IMR-90 (cell line): ENCODE data around the gene SH3RF3. TPM values are rescaled to one million over a fixed set of nuclear protein-coding genes. Genes with fewer than 3 reads are reported as not detected.
A peak's percentile ranks its signal among the peaks of the same experiment; 100 is the strongest.

Experiments
- ATAC-seq: fragments of 200-7000 bp; cut with Tn5 transposase; 2 replicates; pipeline ENCODE4 v1.9.1; 2020; ENCODE audit warnings: low read depth, mild to moderate bottlenecking, moderate library complexity
- BruUV-seq: library from RNA; stranded (reverse); fragments of 400-500 nt; replicated peaks from 2 replicates; lab custom pipeline; 2021; lab: Mats Ljungman, UMichigan
- CTCF ChIA-PET: fragments of 300-600 bp; formaldehyde crosslinking; extraction: SDS; loops from one replicate; lab custom pipeline; 2021; ENCODE audit warnings: antibody characterized with exemption; lab: Yijun Ruan, JAX
- POLR2A ChIA-PET: fragments of 300-600 bp; sonication (Branson Sonifier 250); formaldehyde crosslinking; loops from one replicate; lab custom pipeline; 2022; ENCODE audit warnings: antibody characterized with exemption; ENCODE audit not compliant: unreplicated experiment; lab: Charles Lee
- DNase-seq: peaks from one replicate; pipeline ENCODE4 v3.0.0; 2013
- H2AFZ ChIP-seq: replicated peaks from 2 replicates; pipeline ENCODE3; 2013; ENCODE audit warnings: low read length, mild to moderate bottlenecking; ENCODE audit not compliant: poor library complexity
- H2AK5ac ChIP-seq: 2 replicates; pipeline ENCODE4 v1.6.1; 2013; ENCODE audit warnings: low read depth, low read length, inconsistent platforms
- H2AK9ac ChIP-seq: replicated peaks from 2 replicates; pipeline ENCODE3; 2013; ENCODE audit warnings: mild to moderate bottlenecking, low read depth, low read length, moderate library complexity; ENCODE audit not compliant: poor library complexity
- H2BK120ac ChIP-seq: 2 replicates; pipeline ENCODE4 v1.6.1; 2013; ENCODE audit warnings: low read depth, low read length, inconsistent platforms
- H2BK15ac ChIP-seq: 3 replicates; pipeline ENCODE4 v1.6.1; 2013; ENCODE audit warnings: low read depth, low read length, inconsistent platforms
- H2BK20ac ChIP-seq: 2 replicates; pipeline ENCODE4 v1.6.1; 2013; ENCODE audit warnings: low read depth, mild to moderate bottlenecking, inconsistent platforms, low read length, moderate library complexity
- H2BK5ac ChIP-seq: 2 replicates; pipeline ENCODE4 v1.6.1; 2013; ENCODE audit warnings: mild to moderate bottlenecking, low read depth, low read length, inconsistent platforms; ENCODE audit not compliant: poor library complexity, severe bottlenecking
- H3K14ac ChIP-seq: replicated peaks from 2 replicates; pipeline ENCODE4 v1.6.1; 2013; ENCODE audit warnings: low read depth, low read length, inconsistent platforms
- H3K18ac ChIP-seq: 2 replicates; pipeline ENCODE4 v1.6.1; 2013; ENCODE audit warnings: low read depth, low read length, control low read depth
- H3K23ac ChIP-seq: 2 replicates; pipeline ENCODE4 v1.6.1; 2013; ENCODE audit warnings: low read depth, low read length, inconsistent platforms
- H3K27ac ChIP-seq: 2 replicates; pipeline ENCODE4 v1.5.1; 2013; ENCODE audit warnings: mild to moderate bottlenecking, control low read depth, low read length; ENCODE audit not compliant: insufficient read depth
- H3K27me3 ChIP-seq: 2 replicates; pipeline ENCODE4 v1.6.1; 2013; ENCODE audit warnings: low read length; ENCODE audit not compliant: control insufficient read depth, insufficient read depth
- H3K36me3 ChIP-seq: 2 replicates; pipeline ENCODE4 v1.6.1; 2013; ENCODE audit warnings: low read length, mixed read lengths; ENCODE audit not compliant: control insufficient read depth, insufficient read depth
- H3K4ac ChIP-seq: 2 replicates; pipeline ENCODE4 v1.6.1; 2013; ENCODE audit warnings: low read depth, low read length, inconsistent platforms
- H3K4me1 ChIP-seq: 2 replicates; pipeline ENCODE4 v1.6.1; 2013; ENCODE audit warnings: low read length, mixed read lengths; ENCODE audit not compliant: control insufficient read depth, insufficient read depth
- H3K4me2 ChIP-seq: 2 replicates; pipeline ENCODE4 v1.6.1; 2013; ENCODE audit warnings: low read depth, mild to moderate bottlenecking, control low read depth, low read length, moderate library complexity
- H3K4me3 ChIP-seq: 2 replicates; pipeline ENCODE4 v1.5.1; 2013; ENCODE audit warnings: low read depth, mild to moderate bottlenecking, control low read depth, low read length, moderate library complexity; ENCODE audit not compliant: insufficient read depth
- H3K56ac ChIP-seq: 2 replicates; pipeline ENCODE4 v1.6.1; 2013; ENCODE audit warnings: low read length, inconsistent platforms; ENCODE audit not compliant: insufficient read depth; ENCODE audit errors: extremely low read depth
- H3K79me1 ChIP-seq, 2 experiments: 2 replicates each; pipeline ENCODE4 v1.6.1; 2013; ENCODE audit warnings: low read length in 2 of 2, inconsistent platforms in 1 of 2, low read depth in 1 of 2
- H3K9ac ChIP-seq: 2 replicates; pipeline ENCODE4 v1.6.1; 2013; ENCODE audit warnings: low read depth, low read length, control low read depth
- H3K9me1 ChIP-seq: 2 replicates; pipeline ENCODE4 v1.6.1; 2013; ENCODE audit warnings: low read length, inconsistent platforms; ENCODE audit not compliant: insufficient read depth
- H3K9me3 ChIP-seq: 2 replicates; pipeline ENCODE4 v1.6.1; 2013; ENCODE audit warnings: low read length; ENCODE audit not compliant: control insufficient read depth, insufficient read depth
- H4K20me1 ChIP-seq: 2 replicates; pipeline ENCODE4 v1.6.1; 2013; ENCODE audit warnings: low read length, inconsistent platforms; ENCODE audit not compliant: insufficient read depth
- H4K5ac ChIP-seq: 2 replicates; pipeline ENCODE4 v1.6.1; 2013; ENCODE audit warnings: mild to moderate bottlenecking, low read depth, low read length, control low read depth
- H4K8ac ChIP-seq, 2 experiments: 2 replicates each; pipeline ENCODE4 v1.6.1; 2013; ENCODE audit warnings: low read depth in 2 of 2, low read length in 2 of 2, control low read depth in 1 of 2, inconsistent platforms in 1 of 2
- H4K91ac ChIP-seq: 2 replicates; pipeline ENCODE4 v1.6.1; 2013; ENCODE audit warnings: low read depth, low read length, inconsistent platforms; ENCODE audit not compliant: insufficient read depth
- MAZ ChIP-seq: IDR thresholded peaks from 2 replicates; pipeline ENCODE4 v1.6.1; 2012; ENCODE audit warnings: low read depth, mild to moderate bottlenecking, low read length, improper control_type of control experiment, moderate library complexity, borderline replicate concordance
- RCOR1 ChIP-seq: IDR thresholded peaks from 2 replicates; pipeline ENCODE4 v1.6.1; 2012; ENCODE audit warnings: mild to moderate bottlenecking, low read length, improper control_type of control experiment; ENCODE audit not compliant: insufficient replicate concordance
- WGBS, 2 experiments: methylation state at CpG; one replicate each; pipeline versions ENCODE4 v1.1.5 to v1.1.7; 2013; ENCODE audit warnings: missing lambda C conversion rate in 2 of 2; ENCODE audit not compliant: insufficient read length in 1 of 2; ENCODE audit errors: extremely low coverage in 2 of 2; 5-methylcytosine and 5-hydroxymethylcytosine counted together
- dilution Hi-C: fragments of 300-500 bp; cut with HindIII; formaldehyde crosslinking; loops from one replicate; pipeline ENCODE4 v1.14.3; 2018; ENCODE audit warnings: low sequenced_read_pairs; ENCODE audit not compliant: unreplicated experiment
- in situ Hi-C: fragments of 300-500 bp; cut with MboI; formaldehyde crosslinking; loops from 3 replicates; pipeline ENCODE4 v1.14.3; 2019; ENCODE audit warnings: low sequenced_read_pairs, inconsistent platforms, mixed read lengths
- intact Hi-C: fragments of 100-400 bp; cut with micrococcal nuclease; formaldehyde crosslinking; loops from 2 replicates; pipeline ENCODE4 v1.10.0; 2022
- polyA plus RNA-seq, 3 experiments: library from polyadenylated mRNA; depleted of rRNA; stranded (reverse); fragments of >200 nt; gene quantifications; 2 replicates each; pipeline ENCODE4 v1.2.3, GENCODE V29; 2012; ENCODE audit warnings: low replicate concordance in 1 of 3
- total RNA-seq: library from RNA; depleted of rRNA; stranded (reverse); fragments of >200 nt; gene quantifications from 2 replicates; pipeline ENCODE4 v1.2.3, GENCODE V29; 2012

The SH3RF3 gene
- total and polyA plus RNA-seq, 2 of the 4 experiments (the other 2 are of a cell fraction): 3.4 to 5.3 TPM

DNA sequence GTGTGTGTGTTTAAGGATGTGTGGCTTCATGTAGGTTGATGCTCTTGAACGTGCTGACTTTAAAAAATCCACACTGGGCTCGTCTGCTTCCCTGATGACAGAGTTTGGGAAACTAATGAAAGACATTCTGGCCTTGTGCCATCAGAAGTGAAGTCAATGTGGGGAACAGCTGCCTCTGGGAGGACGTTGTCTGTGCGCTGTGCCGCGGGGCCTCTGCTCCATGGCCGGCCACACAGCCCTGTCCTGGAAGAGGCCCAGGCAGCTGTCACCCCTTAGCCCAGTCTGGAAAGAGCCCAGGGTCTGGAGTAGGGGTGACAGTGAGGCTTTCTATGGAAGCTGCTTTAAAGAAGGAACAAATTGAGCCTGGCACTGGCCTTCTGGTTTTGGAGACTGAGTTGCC, 155.8 kb downstream of the SH3RF3 start:
- no peak overlapping the region for H4K5ac ChIP-seq
- peak; percentile 61 for ATAC-seq
- no peaks in the 10 kb centered on the region for H3K36me3 ChIP-seq
- no peak overlapping the region for H3K56ac ChIP-seq
- no peak overlapping the region for H2AK9ac ChIP-seq
- H2BK15ac ChIP-seq: no peak overlapping the region
- WGBS, 2 experiments: 40% methylated on average over 5 of the region's 7 CpGs; no CpG with 5 or more reads in 1 of the 2 experiments
- H4K91ac ChIP-seq: peak overlapping the region; percentile 32; the same call in 1 of the 2 replicates
- H3K79me1 ChIP-seq: peaks cover 40 to 99% of the 10 kb centered on the region in 2 experiments
- no peak overlapping the region for H3K4me2 ChIP-seq
- peaks cover 36% of the 10 kb centered on the region for H3K9me1 ChIP-seq
- 0 out of 2 replicates have a peak overlapping the region, but pooled peaks have one; percentile 26 for H2BK20ac ChIP-seq
- H3K18ac ChIP-seq: no peak overlapping the region; the same call in 1 of the 2 replicates
- H3K27me3 ChIP-seq: no peaks in the 10 kb centered on the region
- peak overlapping the region in 1 of 2 experiments; percentile 63; a peak in 1 of 4 replicates for H4K8ac ChIP-seq
- H3K4me1 ChIP-seq: peaks cover 27% of the 10 kb centered on the region
- in situ Hi-C loops: no loop called here
- no peak overlapping the region for H3K9ac ChIP-seq
- H2AK5ac ChIP-seq: peak overlapping the region; percentile 68; the same call in 1 of the 2 replicates
- H3K23ac ChIP-seq: peak overlapping the region; percentile 41
- ChIA-PET CTCF (interaction anchor here (1.0 kb wide), 1 partner anchor 30 kb away, joined by 3 read pairs; no protein-coding TSS in a partner anchor), POLR2A (no interaction called here)
- intact Hi-C loops: no loop called here
- no peak overlapping the region for H3K27ac ChIP-seq
- H3K4ac ChIP-seq: peak overlapping the region; percentile 58
- H2AFZ ChIP-seq: peak overlapping the region; percentile 9
- H3K14ac ChIP-seq: peak overlapping the region; percentile 64
- TF ChIP-seq RCOR1 (no peak), MAZ (no peak)
- peak; percentile 79 for DNase-seq
- no peak overlapping the region for H3K4me3 ChIP-seq
- no TSS peak for BruUV-seq
- dilution Hi-C loops: no loop called here
- peaks cover 92% of the 10 kb centered on the region for H4K20me1 ChIP-seq
- peak overlapping the region; percentile 4; the same call in 1 of the 2 replicates for H2BK120ac ChIP-seq
- no peak overlapping the region for H2BK5ac ChIP-seq
- H3K9me3 ChIP-seq: no peaks in the 10 kb centered on the region
